Esophagus muscularis mucosa (tissue), 3 donors: ENCODE results near the gene WWTR1.

Source experiments
- POLR2A ChIP-seq: fragments of 450-650 bp; IDR thresholded peaks from one replicate; pipeline ENCODE4 v1.6.1; 2017; ENCODE audit warnings: antibody characterized with exemption, moderate library complexity, mild to moderate bottlenecking, low read depth
- POLR2AphosphoS5 ChIP-seq, 2 donors: sonication (generic); formaldehyde crosslinking; IDR thresholded peaks; one replicate each; pipeline ENCODE4 v1.6.1; 2017; ENCODE audit warnings: antibody characterized with exemption in 2 of 2
- TF ChIP-seq, protein P1 (sequence below), 3 experiments: fragments of 200-600 bp in 2 of 3; fragments of 450-650 bp in 1 of 3; sonication (generic) in 2 of 3; IDR thresholded peaks; one replicate each; pipeline ENCODE4 v1.5.1; 2017 to 2019; ENCODE audit warnings: antibody characterized with exemption in 3 of 3, mild to moderate bottlenecking in 2 of 3, moderate library complexity in 1 of 3

DNA sequence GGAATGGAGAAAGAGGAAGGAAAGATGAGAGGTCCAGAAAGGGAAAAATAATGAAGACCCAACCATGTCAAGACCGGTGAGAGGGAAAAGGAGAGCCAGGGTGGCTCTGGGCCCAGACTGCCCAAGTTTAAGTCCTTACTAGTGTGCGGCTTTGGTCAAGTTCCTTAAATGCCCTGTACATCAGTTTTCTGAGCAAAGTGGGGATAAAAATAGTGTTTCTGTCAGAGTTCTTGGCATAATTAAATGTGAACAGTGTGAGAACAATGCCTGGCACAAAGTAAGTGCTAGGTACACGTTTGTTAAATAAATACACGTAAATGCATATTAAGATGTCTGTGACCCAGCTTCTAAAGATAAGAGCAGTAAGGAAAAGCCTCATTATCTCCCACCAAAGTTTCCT, 23.8 kb downstream of the WWTR1 start:
- TF ChIP-seq, protein P1, sequence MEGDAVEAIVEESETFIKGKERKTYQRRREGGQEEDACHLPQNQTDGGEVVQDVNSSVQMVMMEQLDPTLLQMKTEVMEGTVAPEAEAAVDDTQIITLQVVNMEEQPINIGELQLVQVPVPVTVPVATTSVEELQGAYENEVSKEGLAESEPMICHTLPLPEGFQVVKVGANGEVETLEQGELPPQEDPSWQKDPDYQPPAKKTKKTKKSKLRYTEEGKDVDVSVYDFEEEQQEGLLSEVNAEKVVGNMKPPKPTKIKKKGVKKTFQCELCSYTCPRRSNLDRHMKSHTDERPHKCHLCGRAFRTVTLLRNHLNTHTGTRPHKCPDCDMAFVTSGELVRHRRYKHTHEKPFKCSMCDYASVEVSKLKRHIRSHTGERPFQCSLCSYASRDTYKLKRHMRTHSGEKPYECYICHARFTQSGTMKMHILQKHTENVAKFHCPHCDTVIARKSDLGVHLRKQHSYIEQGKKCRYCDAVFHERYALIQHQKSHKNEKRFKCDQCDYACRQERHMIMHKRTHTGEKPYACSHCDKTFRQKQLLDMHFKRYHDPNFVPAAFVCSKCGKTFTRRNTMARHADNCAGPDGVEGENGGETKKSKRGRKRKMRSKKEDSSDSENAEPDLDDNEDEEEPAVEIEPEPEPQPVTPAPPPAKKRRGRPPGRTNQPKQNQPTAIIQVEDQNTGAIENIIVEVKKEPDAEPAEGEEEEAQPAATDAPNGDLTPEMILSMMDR (IDR thresholded peaks at IDR 0.05), result no peak
- TF ChIP-seq POLR2AphosphoS5 (IDR thresholded peaks at IDR 0.05), result no peak
- TF ChIP-seq POLR2A, result no peak
